ENCODE results near the gene PC.

GRCh38 chr11:66985508-66986177, 27.5 kb upstream of the PC start:
- TF ChIP-seq EZH2phosphoT487 (IDR thresholded peaks at IDR 0.05; ENCODE audit: low read depth, severe bottlenecking, unreplicated experiment) (no peak), CTCF (IDR thresholded peaks at IDR 0.05; ENCODE audit: poor library complexity) (no peak), EZH2 (IDR thresholded peaks at IDR 0.05; ENCODE audit: borderline replicate concordance) (no peak)

Data from hepatocyte (in vitro differentiated cells).